ENCODE results near the gene SORL1. TPM values are rescaled to one million over a fixed set of nuclear protein-coding genes. Genes with fewer than 3 reads are reported as not detected.

The SORL1 gene
- total RNA-seq, 6 experiments from 2014 or later, result 0.19 to 0.48 (median 0.36) TPM

DNA sequence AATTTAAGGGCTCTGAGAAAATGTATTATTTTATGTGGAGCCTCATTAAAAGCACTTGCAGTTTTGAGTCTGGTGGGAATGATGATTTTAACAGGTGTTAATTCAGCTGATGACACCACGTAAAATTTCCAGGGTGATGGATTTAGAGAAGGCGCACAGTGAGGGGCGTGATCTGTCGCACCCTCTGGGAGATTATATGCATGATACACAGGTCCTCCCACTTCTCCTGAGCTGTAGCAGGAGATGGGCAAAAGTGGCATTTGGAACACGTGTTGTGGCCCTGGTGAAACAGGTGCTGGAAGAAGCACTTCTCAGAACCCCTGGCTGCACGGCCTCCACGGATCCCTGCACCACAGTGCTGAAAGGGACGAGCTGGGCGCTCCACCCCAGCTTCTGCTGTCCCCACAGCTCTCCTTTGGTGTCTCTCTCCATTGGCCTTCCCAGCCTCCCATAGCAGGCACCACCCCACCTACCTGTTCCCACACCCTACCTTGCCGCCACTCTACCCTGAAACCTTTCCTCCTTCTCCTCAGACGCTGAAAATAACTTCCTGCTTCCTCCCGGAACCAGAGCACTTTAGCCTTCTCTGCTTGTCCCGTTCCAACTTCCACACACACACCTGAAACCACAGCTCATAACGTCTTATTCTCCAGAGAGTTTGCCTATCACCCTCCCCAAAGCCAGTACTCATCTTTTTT is 6.9 kb upstream of the SORL1 start:
- TF ChIP-seq, protein P1, sequence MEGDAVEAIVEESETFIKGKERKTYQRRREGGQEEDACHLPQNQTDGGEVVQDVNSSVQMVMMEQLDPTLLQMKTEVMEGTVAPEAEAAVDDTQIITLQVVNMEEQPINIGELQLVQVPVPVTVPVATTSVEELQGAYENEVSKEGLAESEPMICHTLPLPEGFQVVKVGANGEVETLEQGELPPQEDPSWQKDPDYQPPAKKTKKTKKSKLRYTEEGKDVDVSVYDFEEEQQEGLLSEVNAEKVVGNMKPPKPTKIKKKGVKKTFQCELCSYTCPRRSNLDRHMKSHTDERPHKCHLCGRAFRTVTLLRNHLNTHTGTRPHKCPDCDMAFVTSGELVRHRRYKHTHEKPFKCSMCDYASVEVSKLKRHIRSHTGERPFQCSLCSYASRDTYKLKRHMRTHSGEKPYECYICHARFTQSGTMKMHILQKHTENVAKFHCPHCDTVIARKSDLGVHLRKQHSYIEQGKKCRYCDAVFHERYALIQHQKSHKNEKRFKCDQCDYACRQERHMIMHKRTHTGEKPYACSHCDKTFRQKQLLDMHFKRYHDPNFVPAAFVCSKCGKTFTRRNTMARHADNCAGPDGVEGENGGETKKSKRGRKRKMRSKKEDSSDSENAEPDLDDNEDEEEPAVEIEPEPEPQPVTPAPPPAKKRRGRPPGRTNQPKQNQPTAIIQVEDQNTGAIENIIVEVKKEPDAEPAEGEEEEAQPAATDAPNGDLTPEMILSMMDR (IDR thresholded peaks at IDR 0.05), result no peak
- H3K27me3 Mint-ChIP-seq (ENCODE audit: insufficient read depth), result peaks cover 14% of the 10 kb centered on the region
- H3K4me1 Mint-ChIP-seq (ENCODE audit: low read depth), result peaks cover 5% of the 10 kb centered on the region; the same call in 1 of the 2 replicates
- H3K9me3 Mint-ChIP-seq, result no peaks in the 10 kb centered on the region
- no peak for DNase-seq
- H3K4me3 Mint-ChIP-seq, result no peak overlapping the region
- H3K27ac Mint-ChIP-seq, result no peak overlapping the region
- no peaks in the 10 kb centered on the region for H3K36me3 Mint-ChIP-seq (ENCODE audit: low read depth)

DNA sequence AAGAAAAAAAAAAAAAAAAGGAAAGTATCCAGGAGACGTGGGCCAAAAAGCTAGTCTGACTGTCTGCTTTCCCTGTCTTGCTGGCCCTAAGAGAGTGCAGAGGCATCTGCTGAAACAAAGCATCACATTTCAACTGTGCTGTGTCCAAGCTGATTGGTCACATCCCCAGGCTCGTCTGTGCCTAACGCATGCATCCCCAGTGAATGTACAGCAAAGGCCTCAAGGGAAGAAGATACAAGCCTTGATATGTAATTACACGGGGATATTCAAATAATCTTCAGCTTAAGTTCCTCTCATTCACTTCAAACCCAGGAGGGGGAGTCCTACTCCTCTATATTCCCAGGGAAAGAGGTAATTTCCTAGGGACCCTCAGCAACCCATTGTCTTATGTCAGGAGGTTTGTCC is 5.4 kb upstream of the SORL1 start:
- no peak overlapping the region for H3K4me3 Mint-ChIP-seq
- peaks cover 5% of the 10 kb centered on the region; the same call in 1 of the 2 replicates for H3K4me1 Mint-ChIP-seq (ENCODE audit: low read depth)
- H3K27ac Mint-ChIP-seq, result no peak overlapping the region

DNA sequence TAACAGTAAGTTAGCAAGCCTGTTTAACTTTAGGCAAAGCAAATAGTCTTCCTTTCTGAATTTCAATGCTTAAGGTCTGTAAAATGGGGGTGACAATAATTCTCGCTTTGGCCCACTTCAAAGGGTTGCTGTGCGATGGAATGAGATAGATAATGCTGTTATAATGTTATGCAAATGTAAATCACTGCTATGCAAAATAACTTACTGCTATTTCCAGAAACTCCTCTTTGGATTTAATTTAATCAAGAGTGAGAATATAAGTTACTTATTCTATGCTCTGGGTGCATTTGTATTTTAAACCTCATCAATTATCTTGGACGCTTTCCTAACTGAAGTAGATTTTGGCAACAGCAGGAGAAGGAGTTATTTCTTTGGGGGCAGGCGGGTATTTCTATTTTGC is 4.1 kb upstream of the SORL1 start:
- TF ChIP-seq, protein P1 (IDR thresholded peaks at IDR 0.05), result no peak
- no peak overlapping the region for H3K27ac Mint-ChIP-seq
- DNase-seq, result no peak
- no peak overlapping the region for H3K4me3 Mint-ChIP-seq
- H3K4me1 Mint-ChIP-seq (ENCODE audit: low read depth), result peaks cover 5% of the 10 kb centered on the region; the same call in 1 of the 2 replicates
- H3K36me3 Mint-ChIP-seq (ENCODE audit: low read depth), result no peaks in the 10 kb centered on the region
- no peaks in the 10 kb centered on the region for H3K9me3 Mint-ChIP-seq
- peaks cover 28% of the 10 kb centered on the region for H3K27me3 Mint-ChIP-seq (ENCODE audit: insufficient read depth)

More for the DNA sequence above, 5.4 kb upstream of the SORL1 start:
- Mint-ChIP-seq H3K27me3 (ENCODE audit: insufficient read depth) (peaks cover 23% of the 10 kb centered on the region), H3K9me3 (no peaks in the 10 kb centered on the region), H3K36me3 (ENCODE audit: low read depth) (no peaks in the 10 kb centered on the region)
- TF ChIP-seq, protein P1 (IDR thresholded peaks at IDR 0.05), result peak; percentile 54
- DNase-seq, result no peak

DNA sequence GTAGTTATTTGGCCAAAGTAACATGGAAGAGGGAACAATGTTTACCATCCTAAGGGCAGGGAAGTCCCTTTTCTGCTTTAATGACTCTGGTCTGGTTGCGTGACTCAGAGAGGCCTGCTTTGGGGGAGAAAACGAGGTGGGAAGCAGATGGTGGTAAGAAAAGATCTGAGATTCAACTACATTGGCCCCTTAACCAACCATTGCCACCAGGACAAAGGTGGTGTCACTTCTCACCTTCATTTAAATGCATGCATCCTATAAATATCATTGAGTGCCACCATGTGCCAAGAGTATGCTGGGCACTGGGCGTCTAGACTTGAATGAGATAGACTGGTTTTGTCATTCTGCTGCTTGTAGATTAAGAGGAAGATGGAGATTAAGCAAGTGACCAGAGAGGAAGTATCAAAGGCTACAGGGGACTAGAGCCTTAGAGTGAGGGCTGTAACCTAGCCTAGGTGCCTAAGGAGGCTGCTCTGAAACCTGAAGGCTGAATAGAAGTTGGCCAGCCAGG is 3.6 kb upstream of the SORL1 start:
- peaks cover 32% of the 10 kb centered on the region for H3K27me3 Mint-ChIP-seq (ENCODE audit: insufficient read depth)
- H3K36me3 Mint-ChIP-seq (ENCODE audit: low read depth), result no peaks in the 10 kb centered on the region
- peaks cover 5% of the 10 kb centered on the region; the same call in 1 of the 2 replicates for H3K4me1 Mint-ChIP-seq (ENCODE audit: low read depth)
- H3K27ac Mint-ChIP-seq, result no peak overlapping the region
- no peak for DNase-seq
- H3K4me3 Mint-ChIP-seq, result no peak overlapping the region
- H3K9me3 Mint-ChIP-seq, result no peaks in the 10 kb centered on the region
- TF ChIP-seq, protein P1 (IDR thresholded peaks at IDR 0.05), result no peak

DNA sequence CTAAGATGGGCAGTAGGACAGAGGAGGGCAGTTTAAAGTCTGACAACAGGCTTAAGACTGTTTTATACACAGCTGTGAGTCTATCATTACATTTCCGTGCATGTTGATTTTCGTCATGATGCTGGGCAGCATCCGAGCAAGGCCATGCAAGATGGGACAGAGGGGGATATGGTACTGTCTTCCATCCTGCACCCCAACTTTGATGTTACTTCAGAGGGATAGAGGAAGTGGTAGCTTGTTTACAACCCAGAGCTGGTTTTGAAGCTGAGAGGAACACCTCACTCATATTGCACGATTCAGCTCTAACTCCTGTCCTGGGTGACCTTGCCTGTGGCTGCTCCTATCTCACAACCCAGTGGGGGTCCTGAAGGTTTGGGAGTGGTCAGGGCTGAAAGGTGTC is 3.0 kb upstream of the SORL1 start:
- TF ChIP-seq, protein P1 (IDR thresholded peaks at IDR 0.05), result no peak
- Mint-ChIP-seq H3K27me3 (ENCODE audit: insufficient read depth) (peaks cover 34% of the 10 kb centered on the region), H3K27ac (no peak overlapping the region), H3K4me1 (ENCODE audit: low read depth) (peaks cover 5% of the 10 kb centered on the region; the same call in 1 of the 2 replicates), H3K9me3 (no peaks in the 10 kb centered on the region), H3K4me3 (no peak overlapping the region), H3K36me3 (ENCODE audit: low read depth) (no peaks in the 10 kb centered on the region)
- DNase-seq, result no peak

All from HFFc6 (cell line).